ENCODE measurements around the gene LONP1.

Gene LONP1

GRCh38 chr19:5678071-5678718 is 41.8 kb downstream of the LONP1 start:
- CTCF ChIA-PET = interaction anchor here (1.0 kb wide), 1 partner anchor 15 kb away, joined by 3 read pairs; no protein-coding TSS in a partner anchor
- POLR2A ChIA-PET = interaction anchor here (2.8 to 4.1 kb wide), 2 partner anchors 11 to 56 kb away, joined by 12 to 24 read pairs; partner anchors contain the start of genes RPL36, SAFB and SAFB2

DNA sequence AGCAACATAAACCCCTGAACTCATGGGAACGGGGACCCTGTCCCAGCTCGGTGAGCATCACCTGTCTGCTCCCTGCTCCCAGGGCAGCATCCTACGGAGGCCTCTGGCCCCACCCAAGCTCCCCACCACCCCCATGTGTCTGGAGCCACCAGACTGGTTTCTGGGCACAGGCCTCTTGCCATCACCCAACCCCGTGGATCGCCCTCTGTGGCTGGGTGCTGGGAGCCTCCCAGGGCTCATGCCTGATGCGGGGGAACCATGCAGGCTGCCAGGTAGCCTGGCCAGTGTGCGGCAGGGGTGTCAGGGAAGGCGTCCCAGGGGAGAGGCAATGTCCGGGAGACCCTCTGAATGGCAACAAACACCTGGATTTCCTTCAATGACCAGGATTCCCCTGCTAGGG is 42.4 kb downstream of the LONP1 start:
- CTCF ChIA-PET = interaction anchor here (1.0 kb wide), 2 partner anchors 9 to 15 kb away, joined by 3 read pairs; no protein-coding TSS in a partner anchor
- Histone ChIP-seq H3K36me3 (ENCODE audit: control insufficient read depth in 2 of 2, insufficient read depth in 1 of 2, low read length in 2 of 2) (peaks cover 0 to 9% of the 10 kb centered on the region in 2 experiments; a peak in 2 of 3 replicates), H3K4me3 (ENCODE audit: low read depth, low read length) (no peak overlapping the region), H3K27ac (ENCODE audit: extremely low read depth, low read depth, low read length) (no peak overlapping the region), H3K9me3 (ENCODE audit: control insufficient read depth, insufficient read depth, low read depth, low read length) (no peaks in the 10 kb centered on the region), H3K4me1 (ENCODE audit: control insufficient read depth, insufficient read depth, low read length) (no peaks in the 10 kb centered on the region)
- POLR2A ChIA-PET = interaction anchor here (1.1 to 4.1 kb wide), 4 partner anchors 10 to 55 kb away, joined by 3 to 24 read pairs (median 10); partner anchors contain the start of genes RPL36, SAFB and SAFB2
- TF ChIP-seq AEBP2 (tag by site-specific recombination; IDR thresholded peaks at IDR 0.05; ENCODE audit: borderline replicate concordance) = no peak
- TF ChIP-seq, protein P1, sequence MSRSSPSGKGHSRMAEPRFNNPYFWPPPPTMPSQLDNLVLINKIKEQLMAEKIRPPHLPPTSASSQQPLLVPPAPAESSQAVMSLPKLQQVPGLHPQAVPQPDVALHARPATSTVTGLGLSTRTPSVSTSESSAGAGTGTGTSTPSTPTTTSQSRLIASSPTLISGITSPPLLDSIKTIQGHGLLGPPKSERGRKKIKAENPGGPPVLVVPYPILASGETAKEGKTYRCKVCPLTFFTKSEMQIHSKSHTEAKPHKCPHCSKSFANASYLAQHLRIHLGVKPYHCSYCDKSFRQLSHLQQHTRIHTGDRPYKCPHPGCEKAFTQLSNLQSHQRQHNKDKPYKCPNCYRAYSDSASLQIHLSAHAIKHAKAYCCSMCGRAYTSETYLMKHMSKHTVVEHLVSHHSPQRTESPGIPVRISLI (tag by site-specific recombination; IDR thresholded peaks at IDR 0.05) = no peak
- no peak for TF ChIP-seq TCF7L2 (IDR thresholded peaks at IDR 0.05; ENCODE audit: borderline replicate concordance, low read depth, low read length)
- no peak for TF ChIP-seq ZNF175 (tag by site-specific recombination; IDR thresholded peaks at IDR 0.05)
- TF ChIP-seq ATF2 (tag by site-specific recombination; IDR thresholded peaks at IDR 0.05; ENCODE audit: low read depth) = no peak
- no peak for TF ChIP-seq ZNF670 (tag by site-specific recombination; IDR thresholded peaks at IDR 0.05; ENCODE audit: low read depth)
- no peak for TF ChIP-seq ZNF26 (tag by site-specific recombination; IDR thresholded peaks at IDR 0.05)
- TF ChIP-seq ZNF610 (tag by site-specific recombination; IDR thresholded peaks at IDR 0.05; ENCODE audit: borderline replicate concordance) = no peak

More at GRCh38 chr19:5678071-5678718, 41.8 kb downstream of the LONP1 start:
- Histone ChIP-seq H3K27ac (ENCODE audit: extremely low read depth, low read depth, low read length) (no peak overlapping the region), H3K36me3 (ENCODE audit: control insufficient read depth in 2 of 2, insufficient read depth in 1 of 2, low read length in 2 of 2) (peaks cover 0 to 6% of the 10 kb centered on the region in 2 experiments; a peak in 2 of 3 replicates), H3K4me1 (ENCODE audit: control insufficient read depth, insufficient read depth, low read length) (no peaks in the 10 kb centered on the region), H3K4me3 (ENCODE audit: low read depth, low read length) (no peak overlapping the region), H3K9me3 (ENCODE audit: control insufficient read depth, insufficient read depth, low read depth, low read length) (no peaks in the 10 kb centered on the region)
- TF ChIP-seq ZNF830 (tag by site-specific recombination; IDR thresholded peaks at IDR 0.05; ENCODE audit: low read depth) = no peak
- TF ChIP-seq, protein P2, sequence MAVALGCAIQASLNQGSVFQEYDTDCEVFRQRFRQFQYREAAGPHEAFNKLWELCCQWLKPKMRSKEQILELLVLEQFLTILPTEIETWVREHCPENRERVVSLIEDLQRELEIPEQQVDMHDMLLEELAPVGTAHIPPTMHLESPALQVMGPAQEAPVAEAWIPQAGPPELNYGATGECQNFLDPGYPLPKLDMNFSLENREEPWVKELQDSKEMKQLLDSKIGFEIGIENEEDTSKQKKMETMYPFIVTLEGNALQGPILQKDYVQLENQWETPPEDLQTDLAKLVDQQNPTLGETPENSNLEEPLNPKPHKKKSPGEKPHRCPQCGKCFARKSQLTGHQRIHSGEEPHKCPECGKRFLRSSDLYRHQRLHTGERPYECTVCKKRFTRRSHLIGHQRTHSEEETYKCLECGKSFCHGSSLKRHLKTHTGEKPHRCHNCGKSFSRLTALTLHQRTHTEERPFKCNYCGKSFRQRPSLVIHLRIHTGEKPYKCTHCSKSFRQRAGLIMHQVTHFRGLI (tag by site-specific recombination; IDR thresholded peaks at IDR 0.05) = no peak
- no peak for TF ChIP-seq KLF9 (tag by site-specific recombination; IDR thresholded peaks at IDR 0.05; ENCODE audit: low read depth)
- TF ChIP-seq ZSCAN16 (tag by site-specific recombination; IDR thresholded peaks at IDR 0.05) = no peak
- no peak for TF ChIP-seq ZNF280D (tag by site-specific recombination; IDR thresholded peaks at IDR 0.05)
- no peak for TF ChIP-seq ZNF558 (tag by site-specific recombination; IDR thresholded peaks at IDR 0.05)
- TF ChIP-seq, protein P3, sequence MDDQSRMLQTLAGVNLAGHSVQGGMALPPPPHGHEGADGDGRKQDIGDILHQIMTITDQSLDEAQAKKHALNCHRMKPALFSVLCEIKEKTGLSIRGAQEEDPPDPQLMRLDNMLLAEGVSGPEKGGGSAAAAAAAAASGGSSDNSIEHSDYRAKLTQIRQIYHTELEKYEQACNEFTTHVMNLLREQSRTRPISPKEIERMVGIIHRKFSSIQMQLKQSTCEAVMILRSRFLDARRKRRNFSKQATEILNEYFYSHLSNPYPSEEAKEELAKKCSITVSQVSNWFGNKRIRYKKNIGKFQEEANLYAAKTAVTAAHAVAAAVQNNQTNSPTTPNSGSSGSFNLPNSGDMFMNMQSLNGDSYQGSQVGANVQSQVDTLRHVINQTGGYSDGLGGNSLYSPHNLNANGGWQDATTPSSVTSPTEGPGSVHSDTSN (CRISPR knock-in tag; IDR thresholded peaks at IDR 0.05) = no peak
- TF ChIP-seq ZNF747 (tag by site-specific recombination; IDR thresholded peaks at IDR 0.05) = no peak
- no peak for TF ChIP-seq ZNF138 (tag by site-specific recombination; IDR thresholded peaks at IDR 0.05; ENCODE audit: borderline replicate concordance)
- TF ChIP-seq ZNF394 (tag by site-specific recombination; IDR thresholded peaks at IDR 0.05; ENCODE audit: borderline replicate concordance) = no peak
- no peak for TF ChIP-seq ZNF24 (tag by site-specific recombination; IDR thresholded peaks at IDR 0.05)
